Measurements from ENCODE around the gene TRAP1.

Gene TRAP1

DNA sequence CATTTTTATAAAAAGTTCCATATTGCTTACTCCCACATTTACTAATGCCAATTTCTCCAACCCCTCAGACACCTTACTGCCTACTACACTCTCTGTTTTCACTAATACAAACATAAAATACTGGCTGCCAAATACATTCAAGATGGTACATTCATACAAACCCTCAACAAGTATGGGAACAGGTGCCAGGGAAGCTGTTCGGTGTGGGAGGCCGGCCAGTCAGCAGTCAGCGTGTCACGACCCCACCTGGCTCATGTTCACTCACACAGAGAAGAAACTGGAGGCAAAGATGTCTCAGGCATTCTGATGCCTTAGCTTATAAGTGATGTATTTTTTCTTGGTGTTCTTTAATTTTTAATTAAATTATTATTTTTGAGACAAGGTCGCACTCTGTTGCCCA, 42.4 kb upstream of the TRAP1 start:
- Histone ChIP-seq H3K27ac (ENCODE audit: insufficient read depth in 1 of 2, low read depth in 1 of 2, low read length in 2 of 2, poor library complexity in 1 of 2, severe bottlenecking in 2 of 2) (no peak overlapping the region), H3K9me3 (ENCODE audit: control extremely low read depth in 1 of 5, control insufficient read depth in 4 of 5, insufficient read depth in 2 of 5, low read depth in 1 of 5, low read length in 4 of 5) (no peaks in the 10 kb centered on the region), H3K36me3 (ENCODE audit: control insufficient read depth in 4 of 4, insufficient read depth in 4 of 4, low read length in 3 of 4) (peaks cover 31 to 66% (median 46%) of the 10 kb centered on the region in 4 experiments), H3K4me3 (ENCODE audit: control insufficient read depth in 1 of 7, extremely low read depth in 1 of 7, insufficient read depth in 4 of 7, low read depth in 2 of 7, low read length in 6 of 7) (no peak overlapping the region), H3K4me1 (ENCODE audit: control extremely low read depth in 1 of 4, control insufficient read depth in 4 of 4, insufficient read depth in 4 of 4, low read length in 3 of 4) (no peaks in the 10 kb centered on the region), H3K27me3 (replicated peaks in 2 of 5; ENCODE audit: control insufficient read depth in 4 of 5, insufficient read depth in 5 of 5, low read length in 4 of 5) (no peaks in the 10 kb centered on the region)
- ChIA-PET CTCF (interaction anchor here (0.6 to 1.6 kb wide), 5 partner anchors 13 to 230 kb away, joined by 3 to 4 read pairs (median 4); no protein-coding TSS in a partner anchor), POLR2A (interaction anchor here (0.7 kb wide), 1 partner anchor 15 kb away, joined by 3 read pairs; no protein-coding TSS in a partner anchor)
- DNase-seq: no peak
- 100% methylated on average over 3 of the region's 5 CpGs for WGBS (ENCODE audit: insufficient coverage)

GRCh38 chr16:3756113-3756512, 38.8 kb upstream of the TRAP1 start:
- Histone ChIP-seq H3K9me3 (ENCODE audit: control extremely low read depth in 1 of 5, control insufficient read depth in 4 of 5, insufficient read depth in 2 of 5, low read depth in 1 of 5, low read length in 4 of 5) (no peaks in the 10 kb centered on the region), H3K4me1 (ENCODE audit: control extremely low read depth in 1 of 4, control insufficient read depth in 4 of 4, insufficient read depth in 4 of 4, low read length in 3 of 4) (no peaks in the 10 kb centered on the region), H3K4me3 (ENCODE audit: control insufficient read depth in 1 of 7, extremely low read depth in 1 of 7, insufficient read depth in 4 of 7, low read depth in 2 of 7, low read length in 6 of 7) (no peak overlapping the region), H3K27me3 (replicated peaks in 2 of 5; ENCODE audit: control insufficient read depth in 4 of 5, insufficient read depth in 5 of 5, low read length in 4 of 5) (no peaks in the 10 kb centered on the region), H3K36me3 (ENCODE audit: control insufficient read depth in 4 of 4, insufficient read depth in 4 of 4, low read length in 3 of 4) (peaks cover 28 to 64% (median 41%) of the 10 kb centered on the region in 4 experiments), H3K27ac (ENCODE audit: insufficient read depth in 1 of 2, low read depth in 1 of 2, low read length in 2 of 2, poor library complexity in 1 of 2, severe bottlenecking in 2 of 2) (no peak overlapping the region)
- WGBS (ENCODE audit: insufficient coverage): 95% methylated on average over 8 of the region's 9 CpGs
- CTCF ChIA-PET: no interaction called here
- POLR2A ChIA-PET: no interaction called here
- no peak for DNase-seq

- Histone ChIP-seq H3K27ac (ENCODE audit: insufficient read depth in 1 of 2, low read depth in 1 of 2, low read length in 2 of 2, poor library complexity in 1 of 2, severe bottlenecking in 2 of 2) (no peak overlapping the region), H3K4me1 (ENCODE audit: control extremely low read depth in 1 of 4, control insufficient read depth in 4 of 4, insufficient read depth in 4 of 4, low read length in 3 of 4) (no peaks in the 10 kb centered on the region), H3K4me3 (ENCODE audit: control insufficient read depth in 1 of 7, extremely low read depth in 1 of 7, insufficient read depth in 4 of 7, low read depth in 2 of 7, low read length in 6 of 7) (no peak overlapping the region), H3K9me3 (ENCODE audit: control extremely low read depth in 1 of 5, control insufficient read depth in 4 of 5, insufficient read depth in 2 of 5, low read depth in 1 of 5, low read length in 4 of 5) (no peaks in the 10 kb centered on the region), H3K27me3 (replicated peaks in 2 of 5; ENCODE audit: control insufficient read depth in 4 of 5, insufficient read depth in 5 of 5, low read length in 4 of 5) (no peaks in the 10 kb centered on the region), H3K36me3 (ENCODE audit: control insufficient read depth in 4 of 4, insufficient read depth in 4 of 4, low read length in 3 of 4) (peaks cover 24 to 64% (median 43%) of the 10 kb centered on the region in 4 experiments)
- DNase-seq: no peak
- POLR2A ChIA-PET: no interaction called here
- WGBS (ENCODE audit: insufficient coverage): 100% methylated on average over 1 of the region's 4 CpGs
- CTCF ChIA-PET: no interaction called here
These were observed 37.9 kb upstream of the TRAP1 start for GRCh38 chr16:3755249-3755648.

GRCh38 chr16:3754772-3755171, 37.4 kb upstream of the TRAP1 start:
- POLR2A ChIA-PET: no interaction called here
- CTCF ChIA-PET: no interaction called here

GRCh38 chr16:3754081-3754703, 36.9 kb upstream of the TRAP1 start:
- CTCF ChIA-PET: no interaction called here
- Histone ChIP-seq H3K4me1 (ENCODE audit: control extremely low read depth in 1 of 4, control insufficient read depth in 4 of 4, insufficient read depth in 4 of 4, low read length in 3 of 4) (no peaks in the 10 kb centered on the region), H3K36me3 (ENCODE audit: control insufficient read depth in 4 of 4, insufficient read depth in 4 of 4, low read length in 3 of 4) (peaks cover 21 to 70% (median 47%) of the 10 kb centered on the region in 4 experiments), H3K27me3 (replicated peaks in 2 of 5; ENCODE audit: control insufficient read depth in 4 of 5, insufficient read depth in 5 of 5, low read length in 4 of 5) (no peaks in the 10 kb centered on the region), H3K4me3 (ENCODE audit: control insufficient read depth in 1 of 7, extremely low read depth in 1 of 7, insufficient read depth in 4 of 7, low read depth in 2 of 7, low read length in 6 of 7) (no peak overlapping the region), H3K9me3 (ENCODE audit: control extremely low read depth in 1 of 5, control insufficient read depth in 4 of 5, insufficient read depth in 2 of 5, low read depth in 1 of 5, low read length in 4 of 5) (no peaks in the 10 kb centered on the region), H3K27ac (ENCODE audit: insufficient read depth in 1 of 2, low read depth in 1 of 2, low read length in 2 of 2, poor library complexity in 1 of 2, severe bottlenecking in 2 of 2) (no peak overlapping the region)
- DNase-seq: no peak
- POLR2A ChIA-PET: no interaction called here
- 97% methylated on average over 3 of the region's 4 CpGs for WGBS (ENCODE audit: insufficient coverage)

More at GRCh38 chr16:3754772-3755171, 37.4 kb upstream of the TRAP1 start:
- Histone ChIP-seq H3K36me3 (ENCODE audit: control insufficient read depth in 4 of 4, insufficient read depth in 4 of 4, low read length in 3 of 4) (peaks cover 24 to 68% (median 43%) of the 10 kb centered on the region in 4 experiments), H3K27ac (ENCODE audit: insufficient read depth in 1 of 2, low read depth in 1 of 2, low read length in 2 of 2, poor library complexity in 1 of 2, severe bottlenecking in 2 of 2) (no peak overlapping the region), H3K27me3 (replicated peaks in 2 of 5; ENCODE audit: control insufficient read depth in 4 of 5, insufficient read depth in 5 of 5, low read length in 4 of 5) (no peaks in the 10 kb centered on the region), H3K4me1 (ENCODE audit: control extremely low read depth in 1 of 4, control insufficient read depth in 4 of 4, insufficient read depth in 4 of 4, low read length in 3 of 4) (no peaks in the 10 kb centered on the region), H3K9me3 (ENCODE audit: control extremely low read depth in 1 of 5, control insufficient read depth in 4 of 5, insufficient read depth in 2 of 5, low read depth in 1 of 5, low read length in 4 of 5) (no peaks in the 10 kb centered on the region), H3K4me3 (ENCODE audit: control insufficient read depth in 1 of 7, extremely low read depth in 1 of 7, insufficient read depth in 4 of 7, low read depth in 2 of 7, low read length in 6 of 7) (no peak overlapping the region)
- no peak for DNase-seq
- no CpG with 5 or more reads among the region's 5 CpGs for WGBS (ENCODE audit: insufficient coverage)

DNA sequence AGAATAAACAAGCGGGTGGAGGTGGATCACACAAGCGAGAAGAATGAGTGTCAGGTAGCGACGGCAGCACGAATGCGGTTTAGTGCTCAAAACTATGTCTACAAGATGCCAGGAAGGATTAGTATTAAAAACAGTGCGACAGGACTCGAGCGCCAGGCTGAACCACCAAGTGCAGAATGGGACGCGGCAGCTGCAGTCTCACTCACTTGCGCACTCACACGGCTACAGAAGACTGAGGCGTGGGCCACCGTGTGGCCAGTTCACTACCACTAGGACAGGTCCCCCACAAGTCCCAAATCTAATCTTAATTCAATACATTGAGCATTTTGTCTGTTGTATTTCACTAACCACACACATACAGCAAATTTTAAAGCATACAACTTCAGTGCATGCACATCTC, 35.7 kb upstream of the TRAP1 start:
- Histone ChIP-seq H3K4me3 (ENCODE audit: control insufficient read depth in 1 of 7, extremely low read depth in 1 of 7, insufficient read depth in 4 of 7, low read depth in 2 of 7, low read length in 6 of 7) (no peak overlapping the region), H3K9me3 (ENCODE audit: control extremely low read depth in 1 of 5, control insufficient read depth in 4 of 5, insufficient read depth in 2 of 5, low read depth in 1 of 5, low read length in 4 of 5) (no peaks in the 10 kb centered on the region), H3K36me3 (ENCODE audit: control insufficient read depth in 4 of 4, insufficient read depth in 4 of 4, low read length in 3 of 4) (peaks cover 24 to 71% (median 45%) of the 10 kb centered on the region in 4 experiments), H3K27me3 (replicated peaks in 2 of 5; ENCODE audit: control insufficient read depth in 4 of 5, insufficient read depth in 5 of 5, low read length in 4 of 5) (no peaks in the 10 kb centered on the region), H3K4me1 (ENCODE audit: control extremely low read depth in 1 of 4, control insufficient read depth in 4 of 4, insufficient read depth in 4 of 4, low read length in 3 of 4) (no peaks in the 10 kb centered on the region), H3K27ac (ENCODE audit: insufficient read depth in 1 of 2, low read depth in 1 of 2, low read length in 2 of 2, poor library complexity in 1 of 2, severe bottlenecking in 2 of 2) (no peak overlapping the region)
- WGBS (ENCODE audit: insufficient coverage): 97% methylated on average over 15 of the region's 15 CpGs
- ChIA-PET POLR2A (no interaction called here), CTCF (no interaction called here)
- DNase-seq: peak in 1 of 3 donors; percentile 11

- H3K9me3 ChIP-seq (ENCODE audit: control extremely low read depth in 1 of 5, control insufficient read depth in 4 of 5, insufficient read depth in 2 of 5, low read depth in 1 of 5, low read length in 4 of 5): no peaks in the 10 kb centered on the region
- peaks cover 20 to 68% (median 43%) of the 10 kb centered on the region in 4 experiments for H3K36me3 ChIP-seq (ENCODE audit: control insufficient read depth in 4 of 4, insufficient read depth in 4 of 4, low read length in 3 of 4)
- H3K4me1 ChIP-seq (ENCODE audit: control extremely low read depth in 1 of 4, control insufficient read depth in 4 of 4, insufficient read depth in 4 of 4, low read length in 3 of 4): no peaks in the 10 kb centered on the region
- POLR2A ChIA-PET: no interaction called here
- H3K27me3 ChIP-seq (replicated peaks in 2 of 5; ENCODE audit: control insufficient read depth in 4 of 5, insufficient read depth in 5 of 5, low read length in 4 of 5): no peaks in the 10 kb centered on the region
- DNase-seq: no peak
- no peak overlapping the region for H3K27ac ChIP-seq (ENCODE audit: insufficient read depth in 1 of 2, low read depth in 1 of 2, low read length in 2 of 2, poor library complexity in 1 of 2, severe bottlenecking in 2 of 2)
- 100% methylated on average over 4 of the region's 8 CpGs for WGBS (ENCODE audit: insufficient coverage)
- H3K4me3 ChIP-seq (ENCODE audit: control insufficient read depth in 1 of 7, extremely low read depth in 1 of 7, insufficient read depth in 4 of 7, low read depth in 2 of 7, low read length in 6 of 7): no peak overlapping the region
- CTCF ChIA-PET: no interaction called here
These were observed 34.6 kb upstream of the TRAP1 start for GRCh38 chr16:3751878-3752277.
